Measurements from ENCODE around the gene NXNL2. TPM values are rescaled to one million over a fixed set of nuclear protein-coding genes. Genes with fewer than 3 reads are reported as not detected.

NXNL2 gene
- total and polyA plus RNA-seq, 8 donors, result 0.19 to 1.5 (median 0.70) TPM; not detected in 1

DNA sequence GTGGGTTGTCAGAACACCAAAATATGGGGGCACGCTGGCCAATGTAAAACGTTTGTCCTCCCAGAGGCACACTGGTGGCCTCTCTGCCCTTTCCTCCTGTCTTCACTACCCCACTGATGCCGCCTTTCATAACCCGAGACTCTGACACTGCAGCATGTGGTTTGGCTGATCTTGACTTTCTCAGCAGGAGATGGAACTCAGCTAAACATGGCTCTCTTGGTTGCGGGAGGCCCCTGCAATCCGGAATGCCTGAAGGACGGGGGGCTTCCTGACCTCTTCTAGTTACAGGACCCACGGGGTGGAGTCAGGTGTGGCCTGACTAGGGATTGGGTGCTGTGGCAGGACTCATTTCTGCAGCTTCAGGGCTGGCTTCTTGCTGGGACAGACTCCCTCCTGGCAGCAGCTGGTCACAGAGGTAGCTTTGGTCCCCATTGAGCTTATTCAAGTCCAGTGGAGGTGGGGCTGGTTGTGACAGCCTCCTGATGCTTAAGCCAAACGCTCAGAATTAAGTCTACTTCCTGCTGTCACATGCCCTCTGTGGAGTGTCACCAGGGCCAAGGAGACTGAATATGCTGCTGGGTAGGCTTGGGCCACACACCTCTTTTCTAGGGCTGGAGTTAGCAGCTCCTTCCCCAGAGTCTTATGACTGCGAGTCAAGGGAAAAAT lies 44.2 kb downstream of the NXNL2 start:
- FAIRE-seq (no peak), ATAC-seq (no peak), DNase-seq (no peak)
- TF ChIP-seq CTCF (IDR thresholded peaks at IDR 0.05), result no peak
- no peaks in the 10 kb centered on the region for H3K27me3 ChIP-seq
- WGBS, 2 donors, result 63 to 75% methylated on average over 10 of the region's 10 CpGs
- no peak overlapping the region for H3K4me3 ChIP-seq
- intact Hi-C loops (cut with DNase I), result loop anchor here in 2 of 3 donors (10.0 kb wide), 1 partner anchor 474 kb away; no protein-coding TSS in a partner anchor
- no peaks in the 10 kb centered on the region for H3K9me3 ChIP-seq
- no peak overlapping the region for H3K27ac ChIP-seq
- H3K4me1 ChIP-seq, result peaks cover 0 to 4% (median 0%) of the 10 kb centered on the region in 3 donors
- no peaks in the 10 kb centered on the region for H3K36me3 ChIP-seq

GRCh38 chr9:88580961-88581360 lies 46.0 kb downstream of the NXNL2 start:
- Histone ChIP-seq H3K9me3 (no peaks in the 10 kb centered on the region), H3K4me1 (peaks cover 0 to 4% (median 0%) of the 10 kb centered on the region in 3 donors), H3K27ac (no peak overlapping the region), H3K27me3 (no peaks in the 10 kb centered on the region), H3K36me3 (no peaks in the 10 kb centered on the region), H3K4me3 (no peak overlapping the region)
- intact Hi-C loops (cut with DNase I), result no loop called here
- WGBS, 2 donors, result 47 to 49% methylated on average over 5 of the region's 5 CpGs
- FAIRE-seq (no peak), ATAC-seq (no peak), DNase-seq (no peak)
- no peak for TF ChIP-seq CTCF (IDR thresholded peaks at IDR 0.05)

DNA sequence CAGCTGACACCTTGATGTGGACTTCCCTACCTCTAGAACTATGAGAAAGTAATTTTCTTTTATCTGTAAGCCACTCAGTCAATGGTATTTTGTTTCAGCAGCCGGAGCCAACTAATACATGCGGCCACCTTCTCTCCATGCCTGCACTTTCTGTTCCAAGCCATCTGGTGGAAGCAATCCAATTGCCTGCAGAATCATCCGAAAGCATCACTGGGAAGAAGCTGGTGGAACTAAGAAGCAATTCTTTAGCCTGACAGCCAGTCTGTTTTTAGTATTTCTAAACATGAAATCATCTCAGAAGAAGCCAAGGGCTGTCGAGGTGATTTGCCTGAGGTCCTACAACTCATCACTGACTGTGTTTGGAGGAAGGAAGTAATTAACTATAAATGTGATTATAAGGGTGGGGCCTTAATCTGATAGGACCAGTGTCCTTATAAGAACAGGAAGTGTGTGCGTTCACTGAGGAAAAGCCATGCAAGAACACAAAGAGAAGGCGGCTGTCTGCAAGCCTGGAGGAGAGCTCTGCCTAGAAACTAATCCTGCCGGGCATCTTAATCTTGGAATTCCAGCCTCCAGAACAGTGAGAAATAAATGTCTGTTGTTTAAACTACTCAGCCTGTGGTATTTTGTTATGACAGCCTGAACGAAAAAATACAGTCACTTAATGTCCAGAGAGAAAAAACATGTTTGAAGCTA lies 49.1 kb downstream of the NXNL2 start:
- intact Hi-C loops (cut with DNase I), result no loop called here
- no peaks in the 10 kb centered on the region for H3K9me3 ChIP-seq
- ATAC-seq (no peak), DNase-seq (no peak), FAIRE-seq (no peak)
- H3K27me3 ChIP-seq, result no peaks in the 10 kb centered on the region
- H3K27ac ChIP-seq, result no peak overlapping the region
- H3K4me1 ChIP-seq, result no peaks in the 10 kb centered on the region
- WGBS, 2 donors, result 65 to 74% methylated on average over 8 of the region's 8 CpGs
- TF ChIP-seq CTCF (IDR thresholded peaks at IDR 0.05), result no peak
- H3K4me3 ChIP-seq, result no peak overlapping the region
- H3K36me3 ChIP-seq, result no peaks in the 10 kb centered on the region

DNA sequence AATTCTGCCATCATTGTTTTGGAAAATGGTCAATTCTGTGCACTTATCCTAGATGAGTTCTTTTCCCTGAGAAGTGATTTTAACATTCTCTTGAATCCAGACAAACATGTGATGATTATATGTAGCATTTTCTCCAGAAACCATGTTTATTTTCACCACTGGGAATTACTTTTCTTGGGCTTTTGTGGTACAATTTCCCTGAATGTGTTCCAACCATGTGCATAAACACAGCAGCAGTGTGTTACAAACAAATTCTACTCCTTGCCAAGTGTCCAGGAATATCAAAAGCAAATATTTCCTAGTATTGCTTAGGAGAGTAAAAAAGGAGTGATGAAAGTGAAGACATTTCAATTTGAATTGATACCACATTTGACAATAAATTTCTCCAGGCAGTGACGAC lies 50.4 kb downstream of the NXNL2 start:
- ATAC-seq, result no peak
- no peak overlapping the region for H3K4me3 ChIP-seq

More for the DNA sequence above, 50.4 kb downstream of the NXNL2 start:
- Histone ChIP-seq H3K27ac (no peak overlapping the region), H3K9me3 (no peaks in the 10 kb centered on the region), H3K27me3 (no peaks in the 10 kb centered on the region), H3K4me1 (no peaks in the 10 kb centered on the region), H3K36me3 (no peaks in the 10 kb centered on the region)
- intact Hi-C loops (cut with DNase I), result no loop called here
- no peak for DNase-seq
- WGBS, 2 donors, result 68 to 74% methylated on average over 1 of the region's 1 CpG
- FAIRE-seq, result no peak
- no peak for TF ChIP-seq CTCF (IDR thresholded peaks at IDR 0.05)
